GM21737 (cell line): ENCODE results near the gene ERBB4.

Source experiments
- ATAC-seq: cut with Tn5 transposase; IDR thresholded peaks from one replicate; pipeline ENCODE4 v1.9.1; 2021; ENCODE audit warnings: mild to moderate bottlenecking, moderate library complexity; ENCODE audit not compliant: unreplicated experiment

Gene ERBB4

DNA sequence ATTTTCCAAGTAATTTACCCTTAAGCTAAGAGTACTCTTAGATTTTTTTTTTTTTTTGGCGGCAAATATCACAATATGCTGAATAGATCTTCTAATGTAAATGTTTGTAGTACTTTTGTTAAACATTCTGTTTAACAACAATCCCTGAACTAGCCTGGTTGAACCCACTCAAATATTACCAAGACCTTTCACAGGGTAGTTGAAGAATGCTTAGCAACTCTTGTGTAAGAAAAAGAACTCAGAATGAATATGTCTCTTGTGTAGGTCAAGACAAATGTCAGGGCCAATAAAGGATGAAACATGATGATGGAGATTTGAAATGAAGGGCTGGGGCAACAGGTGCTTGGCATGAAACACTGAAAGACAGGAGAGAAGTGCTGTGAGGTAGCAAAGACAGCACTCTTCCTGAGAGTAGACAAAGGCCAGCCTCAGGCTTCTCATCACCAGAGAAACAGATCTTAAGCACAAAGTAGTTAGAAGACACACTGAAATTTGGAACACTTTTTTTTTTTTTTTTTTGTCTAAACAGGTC lies 597.3 kb downstream of the ERBB4 start:
- ATAC-seq: no peak

DNA sequence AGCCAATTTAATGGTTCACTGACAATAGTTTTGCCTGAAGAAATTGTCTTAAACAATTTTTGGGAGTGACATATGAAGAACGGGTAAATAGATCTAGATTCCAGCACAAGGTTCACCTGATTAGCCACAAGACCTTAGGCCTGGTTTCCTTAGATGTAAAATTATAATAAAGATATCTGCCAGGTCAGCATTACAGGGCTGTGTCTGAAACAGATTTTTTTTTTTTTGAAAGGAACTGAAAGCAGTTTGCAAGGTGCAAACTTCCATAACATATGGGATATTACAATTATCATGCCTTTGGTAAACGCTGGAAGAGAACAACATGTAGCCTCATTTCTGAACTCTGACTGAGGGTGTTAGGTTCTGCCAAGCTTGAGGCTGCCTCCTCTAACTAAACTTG lies 599.4 kb downstream of the ERBB4 start:
- ATAC-seq: no peak

DNA sequence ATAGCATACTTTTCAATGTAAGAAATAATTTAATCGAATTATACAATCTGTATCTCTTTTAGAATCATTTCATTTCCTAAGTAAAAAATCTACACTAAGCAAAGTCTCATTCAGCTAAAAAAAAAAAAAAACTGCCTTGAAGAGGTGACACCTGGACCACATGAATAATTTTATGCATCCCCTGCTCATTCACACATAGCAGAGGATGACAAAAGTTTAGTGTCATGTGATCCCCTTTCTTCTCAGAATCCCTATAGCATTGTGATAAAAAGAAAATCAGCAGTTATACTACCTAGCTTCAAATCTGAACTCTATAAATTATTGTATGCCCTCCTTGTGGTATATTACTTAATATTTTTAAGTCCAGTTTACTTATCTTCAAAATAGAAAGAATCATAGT lies 603.8 kb downstream of the ERBB4 start:
- ATAC-seq: no peak

DNA sequence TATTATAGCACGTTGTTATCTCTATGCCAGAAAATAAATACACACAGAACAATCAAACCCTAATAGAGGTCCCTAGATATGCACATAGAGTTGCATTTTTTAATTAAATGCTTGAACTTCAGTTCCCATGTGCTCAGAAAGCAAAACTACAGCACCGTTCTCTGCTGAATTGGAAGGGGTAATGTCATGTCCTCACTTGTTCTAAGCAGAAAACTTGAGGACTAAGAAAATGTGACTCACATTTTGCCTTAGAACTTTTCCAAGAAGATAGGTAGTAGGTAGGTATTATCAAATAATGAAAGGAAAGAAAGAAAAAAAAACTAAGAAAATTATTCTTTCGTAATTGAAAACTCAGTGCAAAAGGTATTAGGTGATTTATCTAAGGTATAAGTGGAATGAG lies 607.3 kb downstream of the ERBB4 start:
- no peak for ATAC-seq

DNA sequence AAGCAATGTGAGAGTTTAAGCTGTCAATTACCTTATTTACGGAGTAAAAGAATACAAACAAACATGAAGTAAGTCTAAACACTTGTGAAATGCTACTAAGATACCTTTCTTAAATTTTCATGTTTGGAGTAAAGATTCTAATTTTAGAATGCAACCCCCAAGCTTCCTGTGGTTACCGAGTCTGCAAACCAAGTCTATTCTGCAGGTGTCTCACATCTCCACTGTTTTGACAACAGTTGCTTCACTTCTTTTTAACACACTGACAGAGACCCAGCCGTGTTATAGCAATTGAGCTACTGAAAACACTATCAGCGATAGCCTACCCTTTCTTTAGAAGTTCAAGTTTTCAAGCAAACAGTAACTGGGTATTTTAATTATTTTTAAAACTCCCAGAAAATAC lies 608.3 kb downstream of the ERBB4 start:
- peak; percentile 82 for ATAC-seq

DNA sequence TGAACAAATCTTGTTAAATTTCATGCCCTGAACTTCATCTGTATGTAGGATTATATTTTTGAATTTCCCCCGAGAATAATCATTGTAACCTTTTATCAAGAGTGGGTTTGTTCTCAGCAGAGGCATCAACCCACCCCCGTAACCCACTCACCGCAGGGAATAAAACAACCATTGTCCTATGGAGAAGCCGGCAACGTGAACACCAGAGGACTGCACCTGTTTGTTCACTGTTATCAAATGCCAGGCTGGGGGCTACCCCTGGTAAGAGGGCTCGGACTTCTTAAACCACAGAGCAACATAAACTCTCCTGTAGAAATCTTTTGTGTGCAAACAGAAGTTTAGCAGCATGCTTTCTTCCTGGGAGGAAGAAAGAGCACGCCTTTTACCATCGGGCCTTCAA lies 610.4 kb downstream of the ERBB4 start:
- no peak for ATAC-seq

DNA sequence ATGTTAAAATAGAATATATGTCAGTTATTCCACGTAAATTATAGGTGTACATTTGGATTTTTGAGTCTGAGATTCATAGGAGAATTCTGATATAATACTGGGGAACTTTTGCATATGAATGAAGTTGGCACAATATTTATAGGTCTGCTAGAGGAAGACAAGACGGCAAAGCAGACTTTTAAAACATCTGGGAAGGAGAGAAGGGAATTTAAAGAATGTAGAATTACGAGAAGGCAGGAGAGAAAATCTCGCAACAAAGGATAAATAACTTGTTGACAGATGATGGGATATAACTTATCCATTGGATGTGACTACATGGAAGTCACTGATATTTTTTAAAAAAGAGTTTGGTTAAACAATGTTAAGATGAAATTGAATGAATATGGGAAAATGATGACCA lies 615.6 kb downstream of the ERBB4 start:
- no peak for ATAC-seq

DNA sequence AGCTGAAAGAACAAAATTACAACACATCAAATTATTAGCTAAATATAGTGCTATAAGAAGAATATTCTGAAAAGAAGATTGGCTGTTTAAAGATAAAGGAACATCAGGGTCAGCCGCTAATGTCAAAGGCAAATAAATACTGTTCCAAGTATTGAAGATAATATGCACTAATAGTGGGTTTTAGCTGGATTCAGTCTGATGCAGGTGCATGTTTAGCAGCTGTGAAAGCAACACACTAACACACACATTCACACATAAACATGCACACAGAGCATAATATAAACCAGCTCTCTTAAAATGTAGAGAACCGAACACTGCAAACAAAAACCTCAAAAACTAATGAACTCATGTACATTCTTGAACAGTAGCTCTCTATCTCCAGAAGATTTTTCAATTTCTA lies 634.6 kb downstream of the ERBB4 start:
- no peak for ATAC-seq

DNA sequence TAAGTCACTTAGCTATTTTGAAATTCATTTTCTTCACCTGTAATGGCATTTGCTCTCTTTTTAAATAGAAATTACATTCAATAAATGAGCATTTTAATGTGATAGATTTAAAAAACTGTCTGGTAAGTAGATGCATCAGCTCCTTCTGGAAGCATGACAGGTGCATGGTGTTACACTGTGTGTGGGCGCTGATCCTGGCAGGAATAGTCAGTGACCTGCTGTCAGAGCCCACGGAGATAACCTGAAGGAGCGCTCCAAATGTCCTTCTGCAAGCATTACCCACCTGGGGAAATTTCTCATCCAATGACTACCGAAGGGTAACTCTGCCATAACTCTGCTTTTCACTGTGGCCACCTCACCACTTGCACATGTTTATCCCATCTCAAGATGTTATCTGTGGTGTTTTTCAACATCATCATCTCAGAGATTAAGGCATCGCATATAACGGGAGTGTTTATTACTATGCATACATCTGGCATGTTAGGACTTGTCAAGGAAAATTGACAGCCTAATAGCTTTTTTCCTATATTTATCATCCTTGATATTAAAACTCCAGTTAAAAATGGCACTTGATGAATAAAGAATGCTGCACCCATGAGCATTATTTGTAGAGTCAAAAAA lies 637.3 kb downstream of the ERBB4 start:
- no peak for ATAC-seq

DNA sequence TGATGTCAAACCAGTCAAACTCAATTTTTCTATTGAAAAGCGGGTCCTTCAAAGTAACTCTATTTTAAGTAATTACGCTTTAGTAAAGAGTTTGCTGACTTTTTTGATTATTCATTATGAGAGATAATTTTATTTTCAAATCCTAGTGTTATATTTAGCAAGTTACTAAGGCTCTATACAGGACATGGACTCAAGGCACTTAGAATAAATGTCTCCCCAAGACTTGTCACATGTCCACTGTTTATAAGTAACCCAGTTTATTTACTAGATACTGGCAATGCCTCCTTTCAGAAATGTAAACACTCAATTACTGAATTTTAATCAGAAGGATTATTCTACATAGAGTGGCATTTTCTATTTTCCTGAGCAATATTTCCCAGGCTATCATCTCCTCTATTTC lies 638.1 kb downstream of the ERBB4 start:
- ATAC-seq: no peak

DNA sequence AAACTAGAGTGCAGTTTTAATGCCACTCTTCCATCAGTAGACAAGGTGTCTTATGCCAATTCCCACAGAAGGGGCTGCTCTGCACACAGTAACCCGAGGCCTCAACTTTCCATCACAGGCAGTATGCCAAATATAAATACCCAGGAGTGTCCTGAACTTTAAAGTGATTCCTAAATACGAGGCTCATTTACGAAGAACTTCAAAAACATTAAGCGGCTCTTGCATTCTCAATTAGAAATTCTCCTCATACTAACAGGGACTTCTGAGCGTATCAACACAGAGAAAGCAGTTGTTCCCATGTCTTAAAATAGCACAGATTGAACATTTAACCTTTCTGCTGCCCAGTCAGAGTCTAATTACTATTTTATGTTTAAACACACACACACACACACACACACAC lies 638.6 kb downstream of the ERBB4 start:
- ATAC-seq: no peak

DNA sequence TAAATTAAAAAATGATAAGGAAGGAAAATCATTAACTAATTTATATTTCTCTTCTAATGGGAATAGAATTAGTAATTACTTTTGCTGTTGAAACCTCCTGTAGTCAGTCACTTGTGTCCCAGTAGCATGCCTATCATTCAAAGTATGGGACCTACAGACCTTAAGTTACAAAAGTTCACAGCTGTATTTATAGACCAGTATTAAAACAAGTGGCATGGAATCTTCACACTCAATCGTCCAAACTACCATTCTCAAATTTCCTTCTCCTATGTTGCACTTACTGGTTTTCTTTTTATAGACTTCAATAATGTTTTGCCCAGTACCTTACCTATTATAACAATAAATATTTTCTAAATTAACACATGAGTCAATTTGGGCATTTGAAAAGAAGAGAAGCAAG lies 639.9 kb downstream of the ERBB4 start:
- ATAC-seq: no peak

DNA sequence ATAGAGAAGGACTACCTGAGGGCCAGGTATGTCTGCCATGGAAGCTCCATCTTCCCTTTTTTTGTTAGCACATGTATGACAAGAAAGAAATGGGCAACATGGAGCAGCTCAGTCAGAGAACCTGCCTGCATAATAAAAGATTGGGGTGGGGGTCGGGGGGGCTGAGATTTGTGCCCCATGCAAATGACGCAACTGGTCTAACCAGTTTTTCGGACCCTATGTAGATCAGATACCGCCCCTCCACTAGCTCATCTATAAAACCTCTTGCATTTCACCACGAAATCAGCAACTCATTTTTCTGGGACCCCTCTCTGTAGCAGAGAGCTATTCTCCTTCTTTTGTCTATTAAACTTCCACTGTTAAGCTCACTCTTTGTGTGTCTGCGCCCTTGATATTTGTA lies 657.2 kb downstream of the ERBB4 start:
- ATAC-seq: no peak

DNA sequence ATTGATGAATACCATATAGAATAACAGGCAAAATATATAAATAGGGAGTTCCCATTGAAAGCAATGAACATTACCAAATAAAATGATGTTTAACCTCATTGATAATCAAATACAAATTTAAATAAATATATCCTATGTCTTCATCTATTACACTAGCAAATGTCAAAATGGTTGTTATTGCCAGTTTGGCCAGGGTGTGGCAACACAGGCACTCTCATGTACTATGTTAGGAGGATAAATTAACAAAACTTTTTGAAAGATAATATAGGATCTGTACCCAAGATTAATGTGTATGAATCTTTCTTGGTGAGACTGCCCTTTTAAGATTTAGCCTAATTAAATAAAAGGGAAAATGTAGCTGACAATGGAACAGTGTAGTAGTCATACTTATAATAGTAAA lies 659.3 kb downstream of the ERBB4 start:
- no peak for ATAC-seq

DNA sequence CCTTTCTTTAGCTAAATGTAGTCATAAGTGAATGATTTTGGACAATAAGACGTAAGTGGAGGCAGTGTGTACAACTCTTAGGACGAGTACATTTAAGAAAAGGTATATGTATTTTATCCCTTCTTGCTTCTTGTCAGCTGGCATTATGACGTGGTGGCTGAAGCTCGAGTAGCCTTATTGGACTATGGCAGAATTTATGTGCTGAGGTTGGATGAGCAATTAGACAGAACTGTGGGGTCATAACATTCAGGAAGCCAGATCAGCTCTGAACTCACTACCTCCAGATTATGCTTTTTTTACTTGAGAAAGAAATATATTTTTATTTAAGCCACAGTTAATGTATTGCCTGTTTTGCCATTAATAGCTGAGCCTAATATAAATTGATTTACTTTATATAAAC lies 661.5 kb downstream of the ERBB4 start:
- ATAC-seq: no peak

DNA sequence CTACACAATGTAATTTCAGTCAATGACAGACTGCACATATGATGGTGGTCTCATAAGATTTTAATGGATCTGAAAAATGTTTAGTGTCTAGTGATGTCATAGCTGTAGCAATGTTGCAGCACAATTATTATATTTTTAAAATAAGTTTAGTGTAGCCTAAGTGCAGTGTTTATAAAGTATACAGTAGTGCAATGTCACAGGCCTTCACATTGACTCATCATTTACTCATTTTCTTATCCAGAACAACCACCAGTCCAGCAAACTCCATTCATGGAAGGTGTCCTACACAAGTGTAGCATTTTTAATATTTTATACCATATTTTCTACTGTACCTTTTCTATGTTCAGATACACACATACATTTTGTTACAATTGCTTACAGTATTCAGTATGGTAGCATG lies 663.1 kb downstream of the ERBB4 start:
- no peak for ATAC-seq

DNA sequence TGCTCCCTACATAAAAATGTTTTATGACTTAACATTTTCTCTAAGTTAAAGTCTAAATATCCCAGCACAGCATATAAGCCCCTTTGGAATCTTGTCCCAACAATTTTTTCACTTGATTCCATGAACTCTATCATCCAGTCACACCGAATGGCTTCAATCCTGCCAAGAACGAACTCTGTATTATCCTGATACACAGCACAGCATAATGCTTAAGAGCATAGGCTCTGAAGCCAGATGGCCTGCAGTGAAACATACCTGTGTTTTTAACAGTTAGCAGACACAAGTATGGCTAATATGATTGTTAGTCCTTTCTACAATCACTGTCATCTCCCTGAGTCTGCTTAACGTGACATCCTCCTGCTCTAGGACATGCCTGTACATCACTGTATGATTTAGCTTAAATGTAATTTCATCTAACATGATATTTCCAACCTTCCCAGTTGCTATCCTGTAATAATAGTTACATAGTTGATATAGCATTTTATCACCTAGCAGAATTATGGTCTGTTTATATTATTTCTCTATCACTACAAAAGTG lies 669.5 kb downstream of the ERBB4 start:
- ATAC-seq: no peak

DNA sequence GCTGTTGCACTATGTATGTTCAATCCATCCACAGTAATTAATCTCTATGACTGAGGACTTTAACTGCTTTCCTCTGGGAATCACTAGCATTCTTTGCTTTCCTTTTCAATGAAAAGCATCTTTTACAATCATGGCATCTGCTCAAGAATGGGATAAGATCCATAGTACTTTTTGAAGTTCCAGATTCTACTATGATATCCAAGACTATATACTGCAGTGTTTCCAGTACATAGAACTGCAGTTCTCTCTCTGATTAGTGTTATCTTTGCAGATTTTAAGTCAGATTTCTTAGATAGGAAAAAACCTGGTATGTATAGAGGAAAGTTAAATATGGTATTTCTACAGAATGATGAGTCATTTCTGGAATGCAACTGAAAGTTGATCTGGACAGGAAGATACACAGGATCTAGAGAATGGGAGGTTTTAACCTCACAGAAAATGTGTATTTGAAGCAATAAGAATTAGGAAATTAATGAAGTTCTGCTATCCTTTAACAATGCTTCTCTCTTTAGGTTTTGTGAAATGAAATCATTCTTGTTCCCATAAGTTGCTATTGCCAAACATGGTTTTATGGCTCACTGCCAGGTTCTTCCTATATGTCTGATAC lies 670.7 kb downstream of the ERBB4 start:
- peak; percentile 93 for ATAC-seq

DNA sequence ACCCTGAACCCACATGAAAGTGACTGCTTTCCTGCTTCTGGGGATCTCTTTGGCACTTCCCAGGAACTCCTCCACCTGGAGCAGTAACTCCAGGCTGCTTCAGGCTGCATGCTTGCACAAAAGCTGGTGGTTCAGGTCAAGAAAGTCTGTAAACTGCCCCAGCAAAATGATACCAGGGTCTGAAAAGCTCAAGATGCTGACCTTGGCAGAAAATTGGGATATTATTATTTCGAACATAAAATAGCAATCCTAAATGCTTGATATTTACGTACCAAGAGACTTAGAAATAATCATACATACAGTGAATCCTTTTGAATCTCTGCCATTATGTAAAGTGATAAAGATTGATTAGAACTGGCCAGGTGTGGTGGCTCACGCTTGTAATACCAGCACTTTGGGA lies 674.3 kb downstream of the ERBB4 start:
- no peak for ATAC-seq

DNA sequence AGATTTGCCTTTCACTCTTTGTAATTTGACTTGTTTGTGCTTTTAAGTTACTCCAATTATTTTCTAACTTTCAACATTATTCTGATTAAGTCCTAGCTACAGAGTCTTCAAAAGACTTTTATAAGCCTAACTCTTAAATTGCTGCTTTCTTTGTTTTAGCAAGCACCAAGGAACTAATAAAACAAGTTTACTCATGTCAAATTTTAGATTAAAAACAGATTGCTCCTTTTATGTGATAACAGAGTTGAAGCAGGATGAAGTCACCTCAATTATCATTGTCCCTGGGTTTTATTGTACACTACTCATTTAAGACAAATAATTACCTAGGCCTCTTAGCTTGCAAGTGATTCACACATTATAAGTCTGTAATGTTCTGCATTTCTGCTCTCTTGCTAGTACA lies 678.4 kb downstream of the ERBB4 start:
- no peak for ATAC-seq

DNA sequence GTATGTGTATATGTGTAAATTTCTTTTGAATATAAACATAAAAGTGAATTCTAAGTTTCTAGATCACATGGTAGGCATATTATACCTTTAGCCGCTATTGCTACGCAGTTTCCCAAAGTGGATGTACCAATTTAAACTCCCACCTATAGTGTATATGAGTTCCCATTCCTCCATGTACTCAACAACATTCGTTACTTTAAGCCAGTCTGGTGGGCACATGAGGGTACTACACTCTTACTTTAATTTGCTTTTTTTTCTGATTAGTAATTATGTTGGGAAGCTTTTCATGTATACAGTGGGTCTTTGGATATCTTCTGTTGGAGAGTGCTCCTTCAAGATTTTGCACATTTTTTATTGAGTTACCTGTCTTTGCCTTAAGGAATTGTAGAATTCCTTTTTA lies 683.8 kb downstream of the ERBB4 start:
- ATAC-seq: no peak

DNA sequence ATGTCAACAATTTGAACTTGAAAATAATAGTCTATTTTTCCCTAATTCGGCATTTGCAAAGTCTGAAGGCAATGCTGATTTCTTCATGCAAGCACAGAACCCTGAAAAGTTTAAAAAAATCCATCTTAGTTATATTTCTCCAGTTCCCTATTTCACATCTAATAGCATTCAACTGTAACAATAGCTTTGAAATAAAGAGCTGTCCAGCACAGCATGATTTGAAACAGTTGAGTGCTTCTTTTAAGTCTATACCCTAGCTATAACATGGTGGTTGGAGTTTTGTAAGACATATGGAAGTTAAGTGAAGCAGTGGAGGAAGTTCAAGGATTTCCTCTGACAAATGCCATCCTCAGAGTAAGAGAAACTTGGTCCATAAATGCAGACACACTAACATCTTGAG lies 691.9 kb downstream of the ERBB4 start:
- ATAC-seq: no peak

DNA sequence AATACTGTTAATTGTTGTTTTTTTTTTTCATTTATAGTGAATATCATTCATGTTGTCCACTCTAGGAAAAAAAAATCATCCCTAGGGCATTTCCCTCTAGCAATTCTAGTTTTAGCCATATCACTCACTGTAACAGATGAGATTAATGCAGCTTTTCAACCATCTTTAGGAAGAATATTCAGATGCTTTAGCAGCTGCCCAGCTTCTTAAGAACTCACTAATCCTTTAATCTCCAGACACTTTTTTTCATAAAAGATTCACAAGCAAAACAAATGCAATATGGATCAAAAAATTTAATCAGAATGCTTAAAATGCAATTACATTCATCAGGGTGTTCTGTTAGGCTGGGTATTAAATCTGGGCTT lies 692.6 kb downstream of the ERBB4 start:
- ATAC-seq: no peak
